HepG2 (cell line): ENCODE data around the gene TNRC18. TPM values are rescaled to one million over a fixed set of nuclear protein-coding genes. Genes with fewer than 3 reads are reported as not detected.
A peak's percentile ranks its signal among the peaks of the same experiment; 100 is the strongest.

Experiments
- ATAC-seq: fragments of 200-7000 bp; cut with Tn5 transposase; 3 replicates; pipeline ENCODE4 v1.9.1; 2020; ENCODE audit warnings: mild to moderate bottlenecking, moderate library complexity
- BruUV-seq: library from RNA; stranded (reverse); fragments of 400-500 nt; replicated peaks from 2 replicates; lab custom pipeline; 2021; lab: Mats Ljungman, UMichigan
- CTCF ChIA-PET: fragments of 300-600 bp; formaldehyde crosslinking; extraction: SDS; loops from one replicate; lab custom pipeline; 2021; ENCODE audit warnings: low total read pairs, inconsistent platforms, low intra/inter-chr PET ratio; lab: Yijun Ruan, JAX
- POLR2A ChIA-PET: fragments of 350-600 bp; sonication (Branson Sonifier 250); formaldehyde crosslinking; loops from one replicate; lab custom pipeline; 2020; ENCODE audit warnings: antibody characterized with exemption, inconsistent platforms; lab: Yijun Ruan, JAX
- DNase-seq: peaks from one replicate; pipeline ENCODE4 v3.0.0-alpha.2; 2015; ENCODE audit warnings: low spot score
- FAIRE-seq: peaks from 3 replicates; lab custom pipeline; 2011; peaks lifted over from hg19 to GRCh38; lab: Jason Lieb, UNC
- H2AFZ ChIP-seq: one replicate; pipeline ENCODE4 v1.6.1; 2011; ENCODE audit warnings: low read length, inconsistent platforms
- H3K27ac ChIP-seq: fragments of 300-600 bp; 3 replicates; pipeline ENCODE4 v1.8.0; 2011; ENCODE audit warnings: mixed run types, mild to moderate bottlenecking, mixed read lengths, low read length, inconsistent platforms; ENCODE audit not compliant: insufficient read depth; ENCODE audit errors: extremely low read length
- H3K27me3 ChIP-seq, 2 experiments: fragments of 200-600 bp in 1 of 2; 2 replicates in 1 of 2; 3 replicates in 1 of 2; pipeline versions ENCODE4 v1.6.0 to v1.8.0; 2011; ENCODE audit warnings: low read length in 2 of 2, mild to moderate bottlenecking in 2 of 2, moderate library complexity in 2 of 2, inconsistent platforms in 1 of 2; ENCODE audit not compliant: insufficient read depth in 2 of 2, control insufficient read depth in 1 of 2
- H3K36me3 ChIP-seq, 2 experiments: fragments of 200-600 bp in 1 of 2; replicated peaks in 1 of 2; 2 replicates in 1 of 2; 3 replicates in 1 of 2; pipeline versions ENCODE4 v1.5.1 to v1.8.0; 2011; ENCODE audit warnings: low read length in 2 of 2, inconsistent platforms in 1 of 2; ENCODE audit not compliant: insufficient read depth in 2 of 2, control insufficient read depth in 1 of 2
- H3K4me1 ChIP-seq: 2 replicates; pipeline ENCODE4 v1.5.1; 2012; ENCODE audit warnings: low read length, inconsistent platforms; ENCODE audit not compliant: insufficient read depth
- H3K4me2 ChIP-seq: 2 replicates; pipeline ENCODE4 v1.6.0; 2011; ENCODE audit warnings: low read depth, low read length, inconsistent platforms
- H3K4me3 ChIP-seq, 3 experiments: fragments of 200-600 bp in 1 of 3; sonication (generic), shearing (Covaris generic) in 1 of 3; replicated peaks in 1 of 3; 2 replicates each; pipeline ENCODE4 v1.5.1; 2011 to 2016; ENCODE audit warnings: low read length in 3 of 3, inconsistent platforms in 2 of 3, low read depth in 2 of 3, mild to moderate bottlenecking in 2 of 3, control low read depth in 1 of 3, mixed read lengths in 1 of 3; ENCODE audit not compliant: insufficient read depth in 1 of 3
- H3K79me2 ChIP-seq: one replicate; pipeline ENCODE4 v1.6.1; 2011; ENCODE audit warnings: low read length, inconsistent platforms; ENCODE audit not compliant: insufficient read depth
- H3K9ac ChIP-seq: 2 replicates; pipeline ENCODE4 v1.6.0; 2011; ENCODE audit warnings: mild to moderate bottlenecking, low read depth, low read length, inconsistent platforms; ENCODE audit not compliant: insufficient read depth
- H3K9me3 ChIP-seq: 2 replicates; pipeline ENCODE4 v1.5.1; 2012; ENCODE audit warnings: mild to moderate bottlenecking, low read length
- H4K20me1 ChIP-seq: 2 replicates; pipeline ENCODE4 v1.6.0; 2011; ENCODE audit warnings: inconsistent platforms, mild to moderate bottlenecking, low read length, moderate library complexity; ENCODE audit not compliant: insufficient read depth
- HNF4G ChIP-seq, 2 experiments: sonication (generic) in 1 of 2; formaldehyde crosslinking in 1 of 2; IDR thresholded peaks; 2 replicates each; pipeline versions ENCODE4 v1.4.0 to v1.6.1; 2011 to 2020; ENCODE audit warnings: borderline replicate concordance in 2 of 2, low read depth in 2 of 2, mild to moderate bottlenecking in 2 of 2, low read length in 1 of 2, missing genetic modification reagents in 1 of 2, moderate library complexity in 1 of 2
- ZBTB1 ChIP-seq: sonication (generic); formaldehyde crosslinking; IDR thresholded peaks from 2 replicates; pipeline ENCODE4 v1.4.0; 2020; ENCODE audit warnings: missing genetic modification reagents, borderline replicate concordance
- ZNF12 ChIP-seq: sonication (generic); formaldehyde crosslinking; IDR thresholded peaks from 2 replicates; pipeline ENCODE4 v1.5.0; 2020; ENCODE audit warnings: missing genetic modification reagents
- ZNF333 ChIP-seq: sonication (generic); formaldehyde crosslinking; IDR thresholded peaks from 2 replicates; pipeline ENCODE4 v1.4.0; 2020; ENCODE audit warnings: mild to moderate bottlenecking, missing genetic modification reagents, borderline replicate concordance
- WGBS: methylation state at CpG from one replicate; pipeline ENCODE4 v1.1.6; 2017; ENCODE audit warnings: low lambda C conversion rate; 5-methylcytosine and 5-hydroxymethylcytosine counted together
- in situ Hi-C: cut with HindIII; loops from 2 replicates; pipeline ENCODE4 v1.10.0; 2017; ENCODE audit warnings: low pct_unique_long_range_greater_than_20kb; ENCODE audit not compliant: extremely low pct_ligation_motif_present
- intact Hi-C: fragments of 100-400 bp; cut with micrococcal nuclease; formaldehyde crosslinking; loops from one replicate; pipeline ENCODE4 v1.10.0; 2022; ENCODE audit not compliant: unreplicated experiment
- polyA plus RNA-seq, 8 experiments: library from polyadenylated mRNA; depleted of rRNA in 3 of 8; stranded (reverse) in 7 of 8; unstranded in 1 of 8; fragments of >200 nt; fragmentation: Illumina TruSeq in 4 of 8; extraction: Trizol in 4 of 8; gene quantifications; 2 replicates each; pipeline versions ENCODE4 v1.2.1 to v1.2.3, GENCODE V29; 2011 to 2016; ENCODE audit warnings: low read depth in 4 of 8, missing spikeins in 1 of 8, mixed read lengths in 1 of 8; ENCODE audit not compliant: insufficient read depth in 1 of 8
- total RNA-seq, 5 experiments: library from RNA; depleted of rRNA; stranded (reverse); fragments of >200 nt; fragmentation: Illumina TruSeq; extraction: Trizol; gene quantifications; 2 replicates each; pipeline ENCODE4 v1.2.3, GENCODE V29; 2016; ENCODE audit warnings: low read depth in 1 of 5
- TF ChIP-seq, protein P1 (sequence below): sonication (generic); formaldehyde crosslinking; IDR thresholded peaks from 2 replicates; pipeline ENCODE4 v1.4.0; 2020; ENCODE audit warnings: missing genetic modification reagents
- TF ChIP-seq, protein P2 (sequence below): sonication (generic); formaldehyde crosslinking; IDR thresholded peaks from 2 replicates; pipeline ENCODE4 v1.4.0; 2020; ENCODE audit warnings: missing genetic modification reagents, borderline replicate concordance

The TNRC18 gene
- total and polyA plus RNA-seq, 2 of the 13 experiments (the other 11 are each of a cell fraction or from before 2014, with no cell fraction given) = 11.7 to 17.4 TPM

DNA sequence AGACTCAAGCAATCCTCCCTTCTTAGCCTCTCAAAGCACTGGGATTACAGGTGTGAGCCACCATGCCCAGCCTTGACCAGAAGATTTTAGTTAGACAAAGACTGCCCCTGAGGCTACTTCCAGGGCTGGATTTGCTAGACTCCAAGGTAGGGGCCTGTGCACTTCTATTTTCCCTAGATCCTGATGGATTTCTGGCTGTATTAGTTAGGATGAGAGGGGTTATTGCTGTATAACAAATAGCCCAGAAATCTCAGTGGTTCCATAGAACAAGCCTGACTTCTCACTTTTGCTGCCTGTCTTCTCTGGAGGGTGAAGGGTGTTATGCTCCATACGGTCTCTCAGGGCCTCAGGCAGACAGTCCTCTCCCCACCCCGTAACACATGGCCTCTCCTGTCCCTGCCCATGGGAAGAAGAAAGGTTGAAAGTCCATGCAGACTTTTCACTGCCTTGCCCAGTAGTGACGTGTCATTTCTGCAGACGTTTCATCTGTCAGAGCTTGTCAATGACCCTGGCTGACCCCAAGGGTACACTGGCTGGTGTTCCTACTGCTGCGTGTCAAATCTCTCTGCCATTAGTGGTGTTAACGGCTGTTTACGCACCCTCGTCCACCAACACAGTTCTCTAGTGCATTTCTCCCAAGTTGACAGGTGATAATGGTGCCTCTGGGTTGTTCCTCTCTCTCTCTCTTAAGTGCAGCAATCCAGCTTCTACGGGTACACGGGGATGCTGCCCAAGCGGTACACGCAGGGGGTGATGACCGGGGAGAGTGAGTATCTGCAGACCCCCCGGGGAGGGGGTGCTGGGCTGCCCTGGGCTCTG lies 129.3 kb downstream of the TNRC18 start:
- DNase-seq = peak; percentile 24
- POLR2A ChIA-PET = interaction anchor here (0.7 kb wide), 1 partner anchor 9 kb away, joined by 3 read pairs; no protein-coding TSS in a partner anchor

More for the DNA sequence above, 129.3 kb downstream of the TNRC18 start:
- ATAC-seq = peak; percentile 17; the same call in 2 of the 3 replicates
- no peak overlapping the region for H2AFZ ChIP-seq
- no peak for FAIRE-seq
- H3K9ac ChIP-seq = no peak overlapping the region
- H3K9me3 ChIP-seq = no peaks in the 10 kb centered on the region
- peaks cover 23% of the 10 kb centered on the region for H3K4me1 ChIP-seq
- no peaks in the 10 kb centered on the region for H3K27me3 ChIP-seq
- peaks cover 4 to 15% of the 10 kb centered on the region in 2 experiments; a peak in 3 of 5 replicates for H3K36me3 ChIP-seq
- in situ Hi-C loops = no loop called here
- no TSS peak for BruUV-seq
- CTCF ChIA-PET = no interaction called here
- H3K4me2 ChIP-seq = no peak overlapping the region
- H3K4me3 ChIP-seq = no peak overlapping the region
- no peaks in the 10 kb centered on the region for H3K79me2 ChIP-seq
- 80% methylated on average over 14 of the region's 14 CpGs for WGBS
- H4K20me1 ChIP-seq = no peaks in the 10 kb centered on the region
- H3K27ac ChIP-seq = no peak overlapping the region
- no peak for TF ChIP-seq ZBTB1 (CRISPR knock-in tag)
- TF ChIP-seq ZNF333 = peak; percentile 79; the same call in 1 of the 2 replicates
- TF ChIP-seq, protein P1, sequence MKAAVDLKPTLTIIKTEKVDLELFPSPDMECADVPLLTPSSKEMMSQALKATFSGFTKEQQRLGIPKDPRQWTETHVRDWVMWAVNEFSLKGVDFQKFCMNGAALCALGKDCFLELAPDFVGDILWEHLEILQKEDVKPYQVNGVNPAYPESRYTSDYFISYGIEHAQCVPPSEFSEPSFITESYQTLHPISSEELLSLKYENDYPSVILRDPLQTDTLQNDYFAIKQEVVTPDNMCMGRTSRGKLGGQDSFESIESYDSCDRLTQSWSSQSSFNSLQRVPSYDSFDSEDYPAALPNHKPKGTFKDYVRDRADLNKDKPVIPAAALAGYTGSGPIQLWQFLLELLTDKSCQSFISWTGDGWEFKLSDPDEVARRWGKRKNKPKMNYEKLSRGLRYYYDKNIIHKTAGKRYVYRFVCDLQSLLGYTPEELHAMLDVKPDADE (CRISPR knock-in tag) = no peak
- TF ChIP-seq HNF4G (IDR thresholded peaks at IDR 0.05; ENCODE audit: borderline replicate concordance, low read depth, low read length) = 0 out of 2 replicates have a peak, but pooled peaks have one; percentile 10
- no peak for TF ChIP-seq HNF4G (CRISPR knock-in tag; IDR thresholded peaks at IDR 0.05; ENCODE audit: borderline replicate concordance, low read depth)
- TF ChIP-seq ZNF12 (CRISPR knock-in tag) = peak; percentile 88
- TF ChIP-seq, protein P2, sequence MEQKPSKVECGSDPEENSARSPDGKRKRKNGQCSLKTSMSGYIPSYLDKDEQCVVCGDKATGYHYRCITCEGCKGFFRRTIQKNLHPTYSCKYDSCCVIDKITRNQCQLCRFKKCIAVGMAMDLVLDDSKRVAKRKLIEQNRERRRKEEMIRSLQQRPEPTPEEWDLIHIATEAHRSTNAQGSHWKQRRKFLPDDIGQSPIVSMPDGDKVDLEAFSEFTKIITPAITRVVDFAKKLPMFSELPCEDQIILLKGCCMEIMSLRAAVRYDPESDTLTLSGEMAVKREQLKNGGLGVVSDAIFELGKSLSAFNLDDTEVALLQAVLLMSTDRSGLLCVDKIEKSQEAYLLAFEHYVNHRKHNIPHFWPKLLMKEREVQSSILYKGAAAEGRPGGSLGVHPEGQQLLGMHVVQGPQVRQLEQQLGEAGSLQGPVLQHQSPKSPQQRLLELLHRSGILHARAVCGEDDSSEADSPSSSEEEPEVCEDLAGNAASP (CRISPR knock-in tag) = peak; percentile 29; the same call in 1 of the 2 replicates
- TF ChIP-seq, all 625 proteins: peak for 4
- intact Hi-C loops = no loop called here
